AG04450 (cell line): ENCODE measurements around the gene TNFRSF14. TPM values are rescaled to one million over a fixed set of nuclear protein-coding genes. Genes with fewer than 3 reads are reported as not detected.
A peak's percentile ranks its signal among the peaks of the same experiment; 100 is the strongest.

ENCODE experiments used
- CTCF ChIA-PET: fragments of 300-600, 350-600 bp; formaldehyde crosslinking; extraction: SDS; loops from one replicate; lab custom pipeline; 2022; ENCODE audit warnings: antibody characterized with exemption, inconsistent platforms; lab: Charles Lee
- POLR2A ChIA-PET: fragments of 350-600 bp; formaldehyde crosslinking; extraction: SDS; loops from one replicate; lab custom pipeline; 2021; ENCODE audit warnings: antibody characterized with exemption, inconsistent platforms; lab: Yijun Ruan, JAX
- DNase-seq: peaks from one replicate; pipeline ENCODE4 v3.0.0-alpha.2; 2011; ENCODE audit warnings: low read depth, low spot score
- H3K27ac ChIP-seq: one replicate; pipeline ENCODE4 v1.5.1; 2012; ENCODE audit warnings: low read depth, low read length, control low read depth
- H3K27me3 ChIP-seq: one replicate; pipeline ENCODE4 v1.6.0; 2012; ENCODE audit warnings: low read length; ENCODE audit not compliant: control insufficient read depth, insufficient read depth
- H3K4me3 ChIP-seq: 2 replicates; pipeline ENCODE4 v1.5.1; 2011; ENCODE audit warnings: mild to moderate bottlenecking, low read depth, low read length, control low read depth
- H3K9me3 ChIP-seq: 2 replicates; pipeline ENCODE4 v1.5.1; 2012; ENCODE audit warnings: low read length; ENCODE audit not compliant: control insufficient read depth, insufficient read depth
- CTCF ChIP-seq: IDR thresholded peaks from 2 replicates; pipeline ENCODE4 v1.5.1; 2011; ENCODE audit warnings: low read depth, low read length, control low read depth, inconsistent platforms
- polyA plus RNA-seq: library from polyadenylated mRNA; depleted of rRNA; stranded (reverse); fragments of >200 nt; gene quantifications from 2 replicates; pipeline ENCODE4 v1.2.3, GENCODE V29; 2011

Gene TNFRSF14
- polyA plus RNA-seq, 1 experiment: 5.4 TPM

GRCh38 chr1:2522230-2522629 lies 33.9 kb upstream of the TNFRSF14 start:
- POLR2A ChIA-PET: no interaction called here
- no peaks in the 10 kb centered on the region for H3K27me3 ChIP-seq
- no peak overlapping the region for H3K4me3 ChIP-seq
- H3K27ac ChIP-seq: no peak overlapping the region
- TF ChIP-seq CTCF: no peak
- no peaks in the 10 kb centered on the region; the same call in 1 of the 2 replicates for H3K9me3 ChIP-seq
- no peak for DNase-seq
- CTCF ChIA-PET: no interaction called here

- TF ChIP-seq CTCF: 0 out of 2 replicates have a peak, but pooled peaks have one; percentile 24
- ChIA-PET CTCF (interaction anchor here (1.0 kb wide), 1 partner anchor 795 kb away, joined by 4 read pairs; no protein-coding TSS in a partner anchor), POLR2A (interaction anchor here (0.6 kb wide), 1 partner anchor 25 kb away, joined by 5 read pairs; no protein-coding TSS in a partner anchor)
- Histone ChIP-seq H3K27me3 (peaks cover 5% of the 10 kb centered on the region), H3K27ac (peak overlapping the region; percentile 75), H3K9me3 (no peaks in the 10 kb centered on the region; the same call in 1 of the 2 replicates), H3K4me3 (peak overlapping the region; percentile 38)
- no peak for DNase-seq
These were observed 32.8 kb upstream of the TNFRSF14 start for GRCh38 chr1:2523191-2523890.

- ChIA-PET POLR2A (interaction anchor here (0.6 kb wide), 1 partner anchor 24 kb away, joined by 5 read pairs; no protein-coding TSS in a partner anchor), CTCF (interaction anchor here (1.0 kb wide), 1 partner anchor 795 kb away, joined by 4 read pairs; no protein-coding TSS in a partner anchor)
- DNase-seq: no peak
- peak overlapping the region; percentile 75 for H3K27ac ChIP-seq
- H3K9me3 ChIP-seq: no peaks in the 10 kb centered on the region; the same call in 1 of the 2 replicates
- H3K27me3 ChIP-seq: peaks cover 11% of the 10 kb centered on the region
- no peak for TF ChIP-seq CTCF
- H3K4me3 ChIP-seq: peak overlapping the region; percentile 86
These were observed 32.1 kb upstream of the TNFRSF14 start for GRCh38 chr1:2523891-2524609.

- Histone ChIP-seq H3K27me3 (peaks cover 20% of the 10 kb centered on the region), H3K4me3 (peak overlapping the region; percentile 86), H3K27ac (no peak overlapping the region), H3K9me3 (no peaks in the 10 kb centered on the region; the same call in 1 of the 2 replicates)
- DNase-seq: no peak
- POLR2A ChIA-PET: interaction anchor here (0.6 to 1.3 kb wide), 4 partner anchors 10 to 113 kb away, joined by 3 to 7 read pairs (median 3); no protein-coding TSS in a partner anchor
- TF ChIP-seq CTCF: no peak
- CTCF ChIA-PET: interaction anchor here (1.2 kb wide), 1 partner anchor 22 kb away, joined by 3 read pairs; no protein-coding TSS in a partner anchor
These were observed 30.6 kb upstream of the TNFRSF14 start for GRCh38 chr1:2525572-2525919.
